B cell (primary cell): ENCODE results near the gene BIRC2.

Source experiments
- CTCF ChIP-seq: fragments of 200-600 bp; IDR thresholded peaks from one replicate; pipeline ENCODE4 v1.8.0; 2022; ENCODE audit warnings: antibody characterized with exemption, mild to moderate bottlenecking
- EZH2 ChIP-seq: IDR thresholded peaks from 2 replicates; pipeline ENCODE4 v1.6.1; 2012; ENCODE audit warnings: borderline replicate concordance, low read depth, mild to moderate bottlenecking, moderate library complexity, low read length; ENCODE audit not compliant: insufficient read depth, poor library complexity, severe bottlenecking

GRCh38 chr11:102314784-102315183 is 32.2 kb upstream of the BIRC2 start:
- TF ChIP-seq CTCF, result no peak
- TF ChIP-seq EZH2, result no peak
